Activated T-helper 17 cell treated with anti-CD3 and anti-CD28 coated beads, Interleukin-2, amount 50 U/mL, for 72 hours (primary cell): ENCODE measurements around the gene PIP5KL1. TPM values are rescaled to one million over a fixed set of nuclear protein-coding genes. Genes with fewer than 3 reads are reported as not detected.

Source experiments
- ATAC-seq: fragments of 150-1000 bp; cut with Tn5 transposase; replicated peaks from 2 replicates; pipeline ENCODE4 v1.10.0; 2021; ENCODE audit warnings: mild to moderate bottlenecking, moderate library complexity
- H3K27ac Mint-ChIP-seq: one replicate; pipeline ENCODE4 v1.8.0; 2022; ENCODE audit warnings: mixed read lengths
- H3K27me3 Mint-ChIP-seq: one replicate; pipeline ENCODE4 v1.8.0; 2022; ENCODE audit warnings: mixed read lengths
- H3K36me3 Mint-ChIP-seq: one replicate; pipeline ENCODE4 v1.8.0; 2022; ENCODE audit warnings: low read depth, mild to moderate bottlenecking, mixed read lengths
- H3K4me1 Mint-ChIP-seq: one replicate; pipeline ENCODE4 v1.8.0; 2022; ENCODE audit warnings: mixed read lengths
- H3K4me3 Mint-ChIP-seq: one replicate; pipeline ENCODE4 v1.8.0; 2022; ENCODE audit warnings: mild to moderate bottlenecking, mixed read lengths
- H3K9me3 Mint-ChIP-seq: one replicate; pipeline ENCODE4 v1.8.0; 2022; ENCODE audit warnings: mixed read lengths
- total RNA-seq, 2 donors: library from RNA; stranded (reverse); gene quantifications; one replicate each; pipeline ENCODE4 v1.2.3, GENCODE V29; 2022

The PIP5KL1 gene
- total RNA-seq, 2 donors from 2014 or later = 2.6 to 3.7 TPM

DNA sequence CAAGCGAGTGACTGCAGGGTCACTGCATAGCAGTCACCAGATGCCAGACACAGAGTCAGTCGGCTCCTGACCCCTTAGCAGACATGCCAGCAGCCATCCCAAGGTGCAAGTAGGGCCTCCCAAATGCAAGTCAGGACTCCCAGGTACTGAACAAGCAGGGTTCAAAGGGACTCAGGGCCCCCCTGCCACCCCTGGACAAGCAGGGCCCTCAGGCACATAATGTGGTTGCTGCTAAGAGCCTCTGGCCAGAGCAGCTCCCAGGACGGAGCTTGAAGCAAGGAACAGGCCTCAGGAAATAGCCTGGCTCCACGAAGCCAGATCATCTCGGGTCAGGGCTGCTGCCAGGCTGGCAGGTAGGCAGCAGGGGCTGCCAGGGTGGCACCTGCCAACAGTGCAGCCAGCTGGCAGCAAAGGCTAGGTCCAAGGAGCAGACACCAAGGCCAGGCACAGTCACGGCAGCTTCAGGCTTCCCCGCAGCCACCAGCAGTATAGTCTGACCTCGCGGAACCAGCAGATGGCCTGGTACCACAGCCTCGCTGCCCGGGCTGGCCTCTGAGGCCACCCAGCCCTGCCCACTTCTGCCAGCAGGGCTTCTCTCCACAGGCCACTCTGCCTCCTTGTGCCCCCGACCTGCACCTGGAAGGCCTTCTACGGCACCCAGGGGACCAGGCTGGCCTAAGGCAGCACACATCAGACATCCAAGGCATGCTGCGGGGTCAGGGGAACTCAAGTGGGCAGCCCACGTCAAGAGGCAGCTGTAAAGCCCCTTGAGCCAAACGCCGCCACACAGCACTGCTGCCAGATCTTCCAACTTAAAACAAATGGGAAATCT lies 42.8 kb upstream of the PIP5KL1 start:
- peaks cover 67% of the 10 kb centered on the region for H3K4me1 Mint-ChIP-seq
- H3K9me3 Mint-ChIP-seq = no peaks in the 10 kb centered on the region
- H3K36me3 Mint-ChIP-seq = peaks cover 8% of the 10 kb centered on the region
- peak overlapping the region; percentile 90 for H3K27ac Mint-ChIP-seq
- no peak for ATAC-seq
- no peaks in the 10 kb centered on the region for H3K27me3 Mint-ChIP-seq
- H3K4me3 Mint-ChIP-seq = peak overlapping the region; percentile 96

DNA sequence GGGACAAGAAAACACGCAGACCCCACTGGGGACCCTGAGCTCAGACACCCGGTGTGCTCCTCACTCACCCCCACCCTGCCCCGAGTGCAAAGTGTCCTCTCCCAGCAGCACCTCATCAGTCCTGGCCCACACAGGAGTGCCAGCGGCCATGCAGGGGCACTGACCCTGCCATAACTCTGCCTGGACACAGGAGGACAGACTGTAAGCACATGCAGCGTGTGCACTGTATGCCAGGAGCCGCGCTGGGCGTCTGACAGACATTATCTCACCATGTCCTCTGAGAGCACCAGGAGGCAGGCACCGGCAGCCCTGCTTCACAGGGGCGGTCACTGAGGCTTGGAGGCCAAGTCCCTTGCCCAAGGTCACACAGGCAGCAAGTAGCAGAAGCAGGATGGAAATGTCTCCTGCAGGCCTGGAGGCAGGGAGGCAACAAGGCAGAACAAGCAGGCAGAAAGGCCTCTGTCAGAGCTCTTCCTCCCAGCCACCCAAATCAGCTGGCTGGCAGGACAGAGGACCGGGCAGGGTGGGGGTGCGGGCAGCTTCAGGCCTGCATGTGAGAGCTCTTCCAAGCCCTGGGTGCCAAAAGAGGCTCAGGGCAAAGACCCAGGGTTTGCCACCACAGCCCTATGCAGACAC lies 41.8 kb upstream of the PIP5KL1 start:
- peaks cover 8% of the 10 kb centered on the region for H3K36me3 Mint-ChIP-seq
- ATAC-seq = no peak
- no peaks in the 10 kb centered on the region for H3K9me3 Mint-ChIP-seq
- H3K27ac Mint-ChIP-seq = peak overlapping the region; percentile 90
- peaks cover 77% of the 10 kb centered on the region for H3K4me1 Mint-ChIP-seq
- H3K4me3 Mint-ChIP-seq = peak overlapping the region; percentile 96
- no peaks in the 10 kb centered on the region for H3K27me3 Mint-ChIP-seq

DNA sequence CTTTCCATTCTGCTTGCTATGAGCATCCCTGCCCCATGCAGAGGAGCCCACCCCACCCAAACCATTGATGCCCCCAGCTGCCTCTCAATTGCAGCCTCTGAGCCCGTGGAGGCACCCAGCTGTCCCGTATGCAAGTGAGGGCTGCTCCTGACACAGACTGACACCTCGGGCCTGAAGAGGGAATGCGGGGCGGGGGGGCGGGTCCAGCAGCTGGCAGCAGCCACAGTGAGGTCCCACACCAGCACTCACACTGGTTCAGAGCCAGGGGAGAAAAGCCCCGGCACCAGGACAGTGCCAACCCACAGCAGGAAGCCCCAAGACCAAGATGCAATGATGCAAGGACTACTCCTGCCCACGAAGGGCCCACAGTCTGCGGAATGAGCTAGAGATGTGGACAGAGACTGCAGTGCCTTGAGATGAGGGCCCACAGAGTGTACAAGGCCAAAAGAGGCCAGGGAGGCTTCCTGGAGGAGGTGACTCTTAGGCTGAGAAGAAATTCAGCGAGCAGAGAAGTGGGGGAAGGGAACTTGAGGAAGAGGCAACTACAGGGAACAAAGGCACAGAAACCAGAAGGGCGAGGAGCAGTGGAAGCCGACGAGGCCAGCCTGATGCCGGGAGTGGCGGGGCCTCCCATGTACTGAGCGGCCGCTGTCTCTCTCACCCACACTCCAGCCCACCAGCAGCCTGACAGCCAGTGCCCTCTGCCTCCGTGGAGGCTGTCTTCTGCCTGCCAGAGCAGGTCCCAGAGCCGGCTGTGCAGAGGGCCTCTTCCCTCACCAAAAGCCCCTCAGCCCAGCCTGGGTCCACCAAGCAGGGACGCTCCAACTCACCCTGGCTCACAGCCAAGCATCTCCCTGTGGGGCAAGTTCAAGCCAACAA lies 41.0 kb upstream of the PIP5KL1 start:
- H3K9me3 Mint-ChIP-seq = no peaks in the 10 kb centered on the region
- ATAC-seq = peak; percentile 20
- H3K27me3 Mint-ChIP-seq = no peaks in the 10 kb centered on the region
- peak overlapping the region; percentile 96 for H3K4me3 Mint-ChIP-seq
- peaks cover 8% of the 10 kb centered on the region for H3K36me3 Mint-ChIP-seq
- peaks cover 82% of the 10 kb centered on the region for H3K4me1 Mint-ChIP-seq
- peak overlapping the region; percentile 90 for H3K27ac Mint-ChIP-seq

DNA sequence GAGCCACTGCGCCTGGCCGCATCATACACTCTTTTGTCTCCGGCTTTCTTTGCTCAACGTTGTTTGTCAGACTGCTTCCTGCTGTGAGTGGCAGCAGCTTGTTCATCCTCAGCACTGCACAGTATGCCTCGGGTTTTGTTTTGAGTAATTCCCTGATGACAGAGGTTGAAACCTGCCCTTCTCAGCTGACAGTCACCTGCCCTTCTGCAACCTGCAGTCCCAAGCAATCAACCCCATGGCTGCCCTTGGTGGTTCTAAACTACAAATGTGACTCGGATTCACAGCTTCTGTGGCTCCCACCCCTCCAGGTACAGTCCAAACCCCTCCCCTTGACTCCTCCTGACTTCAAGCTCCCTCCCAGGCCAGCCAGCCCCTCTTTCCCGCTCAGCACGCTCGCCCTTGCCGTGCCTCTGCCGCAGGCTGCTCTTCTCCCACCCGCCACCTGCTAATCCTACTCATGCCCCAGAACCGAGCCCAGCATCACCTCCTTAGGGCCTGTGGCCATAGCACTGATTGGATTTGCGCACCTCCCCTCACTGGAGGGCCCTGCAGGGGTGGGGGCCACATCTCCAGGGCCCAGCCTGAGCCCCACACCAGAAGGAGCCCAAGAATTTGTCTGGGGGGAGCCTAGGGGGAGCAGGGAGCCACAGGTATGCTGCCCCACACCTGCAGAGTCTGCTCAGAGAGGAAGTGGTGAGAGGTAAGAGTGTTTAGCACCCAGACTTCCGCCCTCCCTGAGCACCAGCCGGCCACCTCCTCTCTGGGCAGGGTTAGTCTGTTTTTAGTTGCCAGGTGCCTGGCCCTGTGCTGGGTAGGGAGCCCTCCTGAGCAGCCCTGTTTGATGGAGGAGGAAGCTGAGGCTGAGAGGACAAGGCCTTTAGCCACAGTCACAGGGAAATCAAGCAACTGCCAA lies 40.1 kb upstream of the PIP5KL1 start:
- peaks cover 8% of the 10 kb centered on the region for H3K36me3 Mint-ChIP-seq
- peaks cover 73% of the 10 kb centered on the region for H3K4me1 Mint-ChIP-seq
- peak overlapping the region; percentile 90 for H3K27ac Mint-ChIP-seq
- H3K9me3 Mint-ChIP-seq = no peaks in the 10 kb centered on the region
- H3K4me3 Mint-ChIP-seq = peak overlapping the region; percentile 96
- no peaks in the 10 kb centered on the region for H3K27me3 Mint-ChIP-seq
- ATAC-seq = peak; percentile 90

DNA sequence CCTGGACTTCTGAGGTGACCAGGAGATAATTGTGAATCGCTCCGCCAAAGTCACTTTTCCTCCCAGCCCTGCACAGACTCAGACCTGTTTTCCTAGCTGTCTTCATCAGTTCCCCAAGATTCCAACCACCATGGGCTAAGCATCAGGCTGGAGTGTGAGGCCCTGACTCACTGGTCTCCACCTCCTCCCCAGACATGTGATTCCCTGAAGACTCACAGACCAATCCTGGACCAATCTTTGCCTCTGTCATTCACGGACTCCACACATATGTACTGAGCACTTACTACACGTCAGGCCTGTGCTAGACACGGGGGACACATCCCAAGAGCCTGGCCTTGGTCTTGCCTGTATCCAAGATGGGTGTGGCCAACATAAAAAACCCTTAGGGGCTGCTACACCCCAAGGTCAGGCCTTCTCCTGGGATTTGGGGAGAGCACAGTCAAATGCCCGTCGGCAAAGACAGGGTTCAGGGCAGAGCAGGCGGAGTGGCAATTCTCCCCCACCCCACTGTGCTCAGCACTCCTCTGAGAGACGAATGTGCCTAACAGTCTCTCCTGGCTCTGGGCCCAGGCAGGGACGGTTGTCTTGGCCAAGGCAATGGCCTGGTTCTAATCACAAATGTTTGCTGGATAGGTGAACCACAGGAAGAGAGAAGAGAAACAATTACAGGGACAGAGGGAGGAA lies 38.3 kb upstream of the PIP5KL1 start:
- ATAC-seq = no peak
- Mint-ChIP-seq H3K27me3 (no peaks in the 10 kb centered on the region), H3K27ac (peak overlapping the region; percentile 90), H3K4me3 (peak overlapping the region; percentile 96), H3K4me1 (peaks cover 64% of the 10 kb centered on the region), H3K36me3 (peaks cover 8% of the 10 kb centered on the region), H3K9me3 (no peaks in the 10 kb centered on the region)

DNA sequence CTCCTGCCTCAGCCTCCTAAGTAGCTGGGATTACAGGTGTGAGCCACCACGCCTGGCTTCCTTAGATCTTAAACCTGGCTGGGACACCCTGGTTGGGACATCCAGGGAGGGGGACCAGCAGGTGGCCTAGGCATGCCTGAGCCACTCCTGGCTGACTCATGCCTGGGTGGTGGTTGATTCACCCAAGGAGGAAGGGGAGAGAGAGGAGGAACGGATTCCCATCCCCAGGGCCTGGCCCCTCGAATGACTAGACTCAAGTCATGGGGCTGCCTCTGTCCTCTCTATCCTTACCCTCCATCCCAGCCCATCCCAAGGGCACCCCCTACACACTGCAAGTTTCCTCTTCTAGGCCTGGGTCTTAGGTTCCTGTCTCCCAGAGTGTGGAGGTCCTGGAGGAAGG lies 37.5 kb upstream of the PIP5KL1 start:
- Mint-ChIP-seq H3K4me3 (peak overlapping the region; percentile 96), H3K4me1 (peaks cover 64% of the 10 kb centered on the region), H3K27ac (peak overlapping the region; percentile 90), H3K36me3 (peaks cover 8% of the 10 kb centered on the region), H3K9me3 (no peaks in the 10 kb centered on the region), H3K27me3 (no peaks in the 10 kb centered on the region)
- ATAC-seq = peak; percentile 34

DNA sequence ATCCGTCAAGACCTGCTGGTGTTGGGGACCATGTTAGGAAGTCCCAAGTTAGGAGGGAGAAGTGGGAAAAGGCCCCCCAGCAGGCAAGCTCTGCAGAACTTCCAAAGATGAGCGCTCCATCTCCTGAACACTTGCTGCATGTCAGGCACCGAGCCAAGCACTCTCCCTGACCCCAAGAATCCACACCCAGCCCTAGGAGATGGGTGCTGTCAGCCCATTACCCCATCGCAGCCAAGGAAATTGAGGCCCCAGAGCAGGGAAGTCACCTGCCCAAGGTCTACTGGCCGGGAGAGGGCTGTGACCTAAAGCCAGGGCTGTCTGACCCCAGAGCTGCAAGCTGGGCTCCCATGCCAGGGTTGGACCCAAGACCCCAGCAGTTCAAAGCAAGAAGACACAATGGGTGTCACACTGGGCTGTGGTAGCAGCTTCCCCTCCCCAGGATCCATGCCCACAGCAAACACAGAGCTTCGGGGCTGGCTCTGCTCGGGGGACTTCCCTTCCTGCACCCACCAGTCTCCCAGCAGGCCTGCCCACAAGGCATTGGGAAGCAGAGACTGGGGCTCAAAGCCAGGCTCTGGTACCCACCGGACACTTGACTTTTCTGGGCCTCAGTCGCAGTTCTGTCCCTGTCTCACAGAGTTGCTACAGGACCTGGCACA lies 36.7 kb upstream of the PIP5KL1 start:
- peak overlapping the region; percentile 90 for H3K27ac Mint-ChIP-seq
- ATAC-seq = no peak
- H3K27me3 Mint-ChIP-seq = no peaks in the 10 kb centered on the region
- no peaks in the 10 kb centered on the region for H3K9me3 Mint-ChIP-seq
- peaks cover 60% of the 10 kb centered on the region for H3K4me1 Mint-ChIP-seq
- peak overlapping the region; percentile 96 for H3K4me3 Mint-ChIP-seq
- peaks cover 10% of the 10 kb centered on the region for H3K36me3 Mint-ChIP-seq

DNA sequence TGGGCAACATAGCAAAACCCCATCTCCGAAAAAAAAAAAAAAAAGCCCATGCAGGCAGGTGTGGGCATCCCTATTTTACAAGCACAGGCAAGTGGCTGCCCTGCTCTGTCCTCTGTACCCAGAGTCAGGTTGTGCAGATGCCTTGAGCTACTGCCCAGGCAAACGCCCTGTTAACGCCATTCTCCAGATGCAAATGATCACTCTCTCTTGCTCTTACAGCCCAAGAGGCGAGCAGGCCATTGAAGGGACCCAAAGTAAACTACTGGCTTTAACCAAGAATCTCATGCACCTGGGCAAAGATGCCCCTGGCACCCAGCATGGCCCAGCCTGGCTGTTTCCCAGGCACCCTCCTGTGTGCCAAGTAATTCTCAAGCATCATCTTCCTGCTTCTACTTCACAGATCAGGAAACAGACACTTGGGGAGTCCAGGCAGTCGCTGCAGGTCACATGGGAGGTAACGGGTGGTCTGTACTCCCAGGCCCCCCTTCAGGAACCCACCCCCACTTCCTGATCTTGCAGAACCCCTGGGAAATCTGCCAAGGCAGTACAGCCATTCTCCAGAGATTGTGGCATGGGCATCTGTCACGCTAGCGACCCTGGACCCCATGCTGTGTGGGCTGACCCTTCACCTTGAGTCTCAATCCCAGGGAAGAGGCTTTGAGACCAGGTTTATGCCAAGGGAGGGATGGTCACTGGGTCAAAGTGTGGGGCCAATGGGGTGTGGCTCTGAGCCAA lies 36.0 kb upstream of the PIP5KL1 start:
- peak overlapping the region; percentile 90 for H3K27ac Mint-ChIP-seq
- H3K36me3 Mint-ChIP-seq = peaks cover 12% of the 10 kb centered on the region
- H3K4me3 Mint-ChIP-seq = peak overlapping the region; percentile 96
- H3K9me3 Mint-ChIP-seq = no peaks in the 10 kb centered on the region
- ATAC-seq = no peak
- peaks cover 58% of the 10 kb centered on the region for H3K4me1 Mint-ChIP-seq
- no peaks in the 10 kb centered on the region for H3K27me3 Mint-ChIP-seq

DNA sequence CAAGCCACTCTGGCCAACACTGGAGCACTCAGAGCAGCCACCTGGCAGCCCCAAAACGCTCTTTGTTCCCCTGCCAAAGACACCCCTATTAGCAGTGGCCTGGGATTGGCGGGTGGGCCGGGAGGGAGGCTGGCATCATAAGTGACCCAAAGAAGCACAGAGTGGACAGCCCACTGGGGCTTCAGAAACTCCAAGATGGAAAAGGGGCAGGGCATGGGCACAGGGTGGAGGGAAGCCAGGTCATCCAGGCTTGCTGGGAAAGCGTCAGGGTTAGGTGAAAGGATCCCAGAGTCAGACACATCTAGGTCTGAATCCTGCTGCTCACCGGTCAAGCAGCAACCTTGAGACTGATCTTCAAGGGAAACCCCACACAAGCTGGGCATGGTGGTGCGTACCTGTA lies 35.4 kb upstream of the PIP5KL1 start:
- Mint-ChIP-seq H3K27ac (peak overlapping the region; percentile 88), H3K4me3 (peak overlapping the region; percentile 96), H3K4me1 (peaks cover 58% of the 10 kb centered on the region), H3K27me3 (no peaks in the 10 kb centered on the region), H3K9me3 (no peaks in the 10 kb centered on the region), H3K36me3 (peaks cover 12% of the 10 kb centered on the region)
- no peak for ATAC-seq

DNA sequence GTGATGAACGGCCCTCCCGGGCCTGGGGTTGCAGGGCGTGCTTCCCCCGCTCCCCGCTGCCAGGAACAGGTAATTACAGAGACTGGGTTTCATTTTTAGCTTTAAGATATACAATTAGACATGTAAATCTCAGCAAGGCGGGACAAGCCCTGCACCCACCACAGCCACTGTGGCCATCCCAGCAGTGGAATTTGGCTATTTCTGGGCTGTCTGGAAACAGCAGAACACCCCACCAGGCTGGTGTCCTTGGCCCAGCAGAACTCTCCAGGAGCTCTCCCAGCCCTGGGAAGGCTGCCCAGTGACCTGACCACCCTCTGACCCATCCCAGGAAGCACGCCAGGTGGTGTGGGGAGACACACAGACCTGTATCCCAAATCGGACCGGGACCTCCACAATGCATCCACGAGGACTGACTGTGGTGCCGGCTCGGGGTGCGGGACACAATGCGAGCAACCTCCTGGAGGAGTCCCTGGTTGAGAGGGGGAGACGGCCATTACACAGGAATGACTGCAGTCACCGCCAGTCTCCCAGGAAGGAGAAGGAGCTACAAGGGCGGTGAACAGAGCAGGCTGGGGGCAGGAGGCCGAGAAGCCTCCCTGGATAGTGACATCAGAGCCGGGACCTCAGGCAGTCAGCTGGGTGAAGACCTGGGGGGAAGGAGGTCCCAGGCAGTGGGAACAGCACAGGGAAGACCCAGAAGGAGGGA lies 32.9 kb upstream of the PIP5KL1 start:
- peaks cover 5% of the 10 kb centered on the region for H3K36me3 Mint-ChIP-seq
- ATAC-seq = no peak
- peak overlapping the region; percentile 96 for H3K4me3 Mint-ChIP-seq
- no peaks in the 10 kb centered on the region for H3K27me3 Mint-ChIP-seq
- peak overlapping the region; percentile 86 for H3K27ac Mint-ChIP-seq
- H3K9me3 Mint-ChIP-seq = no peaks in the 10 kb centered on the region
- H3K4me1 Mint-ChIP-seq = peaks cover 54% of the 10 kb centered on the region

DNA sequence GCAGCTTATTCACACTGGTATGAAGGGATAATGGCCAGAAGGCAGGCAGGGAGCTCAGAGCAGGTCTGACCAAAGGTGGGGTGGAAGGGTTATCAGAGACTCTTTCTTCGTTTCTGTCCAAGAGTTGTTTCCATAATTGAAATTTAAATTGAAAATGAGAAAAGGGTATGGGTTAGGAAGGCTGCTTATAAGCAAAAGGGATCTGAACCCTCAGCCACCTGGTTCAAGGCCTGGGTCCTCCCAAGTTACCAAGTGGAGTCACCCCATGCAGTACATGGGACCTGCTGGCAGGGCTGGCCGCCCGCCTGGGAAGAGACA lies 32.4 kb upstream of the PIP5KL1 start:
- no peaks in the 10 kb centered on the region for H3K27me3 Mint-ChIP-seq
- peaks cover 5% of the 10 kb centered on the region for H3K36me3 Mint-ChIP-seq
- peaks cover 50% of the 10 kb centered on the region for H3K4me1 Mint-ChIP-seq
- H3K27ac Mint-ChIP-seq = peak overlapping the region; percentile 86
- peak overlapping the region; percentile 96 for H3K4me3 Mint-ChIP-seq
- no peak for ATAC-seq
- no peaks in the 10 kb centered on the region for H3K9me3 Mint-ChIP-seq

DNA sequence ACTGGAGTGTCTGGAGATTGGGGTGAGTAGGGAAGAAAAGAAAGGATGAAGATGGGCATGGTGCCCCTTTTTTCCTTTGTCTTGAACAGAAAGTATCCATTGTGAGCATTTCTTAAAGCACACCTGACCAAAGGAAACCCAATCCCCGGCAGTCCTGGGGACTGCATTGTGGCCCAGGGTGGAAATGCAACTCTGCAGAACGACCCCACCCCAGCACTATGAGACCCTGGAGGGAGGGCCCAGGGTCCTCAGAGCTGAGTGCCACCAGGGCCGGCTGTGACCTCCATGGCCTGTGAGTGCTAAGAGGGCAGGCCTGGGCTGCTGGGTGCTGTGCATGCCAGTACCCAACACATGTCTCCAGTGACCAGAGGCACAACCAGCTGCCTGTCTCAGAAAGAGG lies 31.7 kb upstream of the PIP5KL1 start:
- Mint-ChIP-seq H3K4me3 (peak overlapping the region; percentile 96), H3K9me3 (no peaks in the 10 kb centered on the region), H3K27ac (peak overlapping the region; percentile 86), H3K4me1 (peaks cover 43% of the 10 kb centered on the region), H3K27me3 (no peaks in the 10 kb centered on the region), H3K36me3 (peaks cover 5% of the 10 kb centered on the region)
- no peak for ATAC-seq
